ENCODE measurements around the gene GAPVD1. TPM values are rescaled to one million over a fixed set of nuclear protein-coding genes. Genes with fewer than 3 reads are reported as not detected.

The GAPVD1 gene
- total RNA-seq, 1 experiment from 2014 or later: 39.5 TPM

GRCh38 chr9:125272697-125273096 lies 11.1 kb downstream of the GAPVD1 start:
- Histone ChIP-seq H4K91ac (ENCODE audit: insufficient read length, low read depth, low read length) (no peak overlapping the region), H3K4me1 (ENCODE audit: insufficient read depth, low read length) (no peaks in the 10 kb centered on the region), H3K9ac (ENCODE audit: extremely low read depth, insufficient read length, low read length) (peak overlapping the region; percentile 23), H3K23ac (ENCODE audit: insufficient read length, low read depth, low read length) (no peak overlapping the region), H3K4ac (ENCODE audit: low read depth, low read length) (no peak overlapping the region), H3K4me2 (ENCODE audit: insufficient read depth, insufficient read length, low read length) (no peak overlapping the region), H2BK120ac (ENCODE audit: low read depth, low read length, poor library complexity, severe bottlenecking) (no peak overlapping the region), H3T11ph (ENCODE audit: low read length) (no peak overlapping the region), H2BK15ac (ENCODE audit: low read depth, low read length) (no peak overlapping the region), H3K27ac (ENCODE audit: insufficient read length, low read depth, low read length) (no peak overlapping the region), H2AFZ (ENCODE audit: low read length) (no peak overlapping the region), H3K18ac (ENCODE audit: insufficient read length, low read depth, low read length) (no peak overlapping the region), H3K56ac (ENCODE audit: insufficient read length, low read depth, low read length) (no peak overlapping the region), H3K14ac (ENCODE audit: insufficient read depth, low read length) (no peak overlapping the region), H3K23me2 (ENCODE audit: insufficient read length, low read depth, low read length, poor library complexity, severe bottlenecking) (no peaks in the 10 kb centered on the region), H2BK20ac (ENCODE audit: low read depth, low read length, poor library complexity, severe bottlenecking) (no peak overlapping the region), H2AK5ac (ENCODE audit: insufficient read length, low read length) (no peak overlapping the region), H4K5ac (ENCODE audit: insufficient read length, low read depth, low read length) (no peak overlapping the region), H4K20me1 (ENCODE audit: control insufficient read depth, insufficient read depth, insufficient read length) (no peaks in the 10 kb centered on the region), H4K8ac (replicated peaks; ENCODE audit: insufficient read length, low read depth, low read length) (no peak overlapping the region), H3K79me1 (ENCODE audit: insufficient read depth, low read depth, low read length, poor library complexity, severe bottlenecking) (no peaks in the 10 kb centered on the region), H3K27me3 (ENCODE audit: insufficient read depth, low read length) (no peaks in the 10 kb centered on the region), H3K79me2 (ENCODE audit: insufficient read depth, low read length) (peaks cover 10% of the 10 kb centered on the region; the same call in 1 of the 2 replicates), H3K9me3 (ENCODE audit: control insufficient read depth, low read depth, low read length) (no peaks in the 10 kb centered on the region), H2BK12ac (ENCODE audit: insufficient read length, low read depth, low read length) (no peak overlapping the region), H2BK5ac (ENCODE audit: insufficient read length, low read length) (no peak overlapping the region)
- peaks cover 0 to 6% (median 4%) of the 10 kb centered on the region in 3 experiments; a peak in 1 of 7 replicates for H3K36me3 Mint-ChIP-seq (ENCODE audit: insufficient read depth in 1 of 3, low read depth in 3 of 3)
- peaks cover 26 to 31% of the 10 kb centered on the region in 2 experiments for H3K4me1 Mint-ChIP-seq
- H3K27me3 Mint-ChIP-seq (ENCODE audit: low read depth): no peaks in the 10 kb centered on the region
- TF ChIP-seq CTCF (conservative IDR thresholded peaks at IDR 0.05): no peak
- WGBS (ENCODE audit: extremely low coverage, insufficient read length, low lambda C conversion rate): no CpG with 5 or more reads among the region's 3 CpGs
- no peaks in the 10 kb centered on the region for H3K9me3 Mint-ChIP-seq
- peak overlapping the region in 1 of 3 experiments; percentile 86; a peak in 2 of 7 replicates for H3K27ac Mint-ChIP-seq
- DNase-seq: no peak
- H3K4me3 Mint-ChIP-seq: no peak overlapping the region

All from H9 (cell line).